ENCODE results near the gene SIPA1L3. TPM values are rescaled to one million over a fixed set of nuclear protein-coding genes. Genes with fewer than 3 reads are reported as not detected.
A peak's percentile ranks its signal among the peaks of the same experiment; 100 is the strongest.

Gene SIPA1L3
- total and polyA plus RNA-seq, 8 donors: 2.9 to 211 (median 24.3) TPM

GRCh38 chr19:38004521-38005223 lies 97.7 kb downstream of the SIPA1L3 start:
- Histone ChIP-seq H3K9me3 (no peaks in the 10 kb centered on the region), H3K36me3 (no peaks in the 10 kb centered on the region), H3K4me1 (peaks cover 16 to 25% (median 23%) of the 10 kb centered on the region in 4 donors), H3K4me3 (peak overlapping the region; percentile 32 to 38 (median 36)), H3K27me3 (no peaks in the 10 kb centered on the region), H3K27ac (peak overlapping the region; percentile 52 to 86 (median 83))
- TF ChIP-seq CTCF (IDR thresholded peaks at IDR 0.05) (no peak), EP300 (IDR thresholded peaks at IDR 0.05) (no peak), POLR2A (IDR thresholded peaks at IDR 0.05) (no peak), POLR2AphosphoS5 (IDR thresholded peaks at IDR 0.05) (peak; percentile 34 to 62 (median 39))
- 40 to 55% (median 46%) methylated on average over 12 to 15 of the region's 15 CpGs for WGBS, 5 donors
- intact Hi-C loops (cut with DNase I; ENCODE audit: low total_unique reads): no loop called here
- peak; percentile 55 to 96 for DNase-seq

- Histone ChIP-seq H3K27ac (peak overlapping the region; percentile 21 to 86 (median 83)), H3K4me3 (no peak overlapping the region), H3K27me3 (no peaks in the 10 kb centered on the region), H3K36me3 (no peaks in the 10 kb centered on the region), H3K9me3 (no peaks in the 10 kb centered on the region), H3K4me1 (peaks cover 16 to 25% (median 23%) of the 10 kb centered on the region in 4 donors)
- no peak for DNase-seq
- TF ChIP-seq CTCF (IDR thresholded peaks at IDR 0.05) (no peak), POLR2AphosphoS5 (IDR thresholded peaks at IDR 0.05) (no peak), POLR2A (IDR thresholded peaks at IDR 0.05) (no peak), EP300 (IDR thresholded peaks at IDR 0.05) (no peak)
- intact Hi-C loops (cut with DNase I; ENCODE audit: low total_unique reads): no loop called here
- 74 to 82% (median 79%) methylated on average over 8 of the region's 8 CpGs for WGBS, 5 donors
Measured at GRCh38 chr19:38005224-38005614, 98.2 kb downstream of the SIPA1L3 start.

GRCh38 chr19:38006361-38007045 lies 99.5 kb downstream of the SIPA1L3 start:
- WGBS, 5 donors: 78 to 89% (median 88%) methylated on average over 19 to 20 of the region's 20 CpGs
- no peak for DNase-seq
- intact Hi-C loops (cut with DNase I; ENCODE audit: low total_unique reads): no loop called here
- no peak overlapping the region for H3K27ac ChIP-seq
- peaks cover 16 to 25% (median 23%) of the 10 kb centered on the region in 4 donors for H3K4me1 ChIP-seq
- H3K9me3 ChIP-seq: no peaks in the 10 kb centered on the region
- TF ChIP-seq CTCF (IDR thresholded peaks at IDR 0.05) (no peak), POLR2A (IDR thresholded peaks at IDR 0.05) (no peak), EP300 (IDR thresholded peaks at IDR 0.05) (no peak), POLR2AphosphoS5 (IDR thresholded peaks at IDR 0.05) (no peak)
- H3K4me3 ChIP-seq: no peak overlapping the region
- H3K36me3 ChIP-seq: peaks cover 0 to 3% (median 0%) of the 10 kb centered on the region in 4 donors
- H3K27me3 ChIP-seq: no peaks in the 10 kb centered on the region

- 88 to 92% (median 91%) methylated on average over 9 of the region's 9 CpGs for WGBS, 5 donors
- DNase-seq: no peak
- peaks cover 0 to 7% (median 0%) of the 10 kb centered on the region in 4 donors for H3K36me3 ChIP-seq
Measured at GRCh38 chr19:38009650-38010242, 102.7 kb downstream of the SIPA1L3 start.

More at GRCh38 chr19:38009650-38010242, 102.7 kb downstream of the SIPA1L3 start:
- H3K4me3 ChIP-seq: no peak overlapping the region
- intact Hi-C loops (cut with DNase I; ENCODE audit: low total_unique reads): no loop called here
- TF ChIP-seq POLR2A (IDR thresholded peaks at IDR 0.05): no peak
- TF ChIP-seq POLR2AphosphoS5 (IDR thresholded peaks at IDR 0.05): no peak
- TF ChIP-seq CTCF (IDR thresholded peaks at IDR 0.05): no peak
- TF ChIP-seq EP300 (IDR thresholded peaks at IDR 0.05): no peak
- peaks cover 0 to 6% (median 6%) of the 10 kb centered on the region in 4 donors for H3K4me1 ChIP-seq
- H3K27me3 ChIP-seq: no peaks in the 10 kb centered on the region
- no peaks in the 10 kb centered on the region for H3K9me3 ChIP-seq
- no peak overlapping the region for H3K27ac ChIP-seq
